ENCODE measurements around the gene RNF14. TPM values are rescaled to one million over a fixed set of nuclear protein-coding genes. Genes with fewer than 3 reads are reported as not detected.

Gene RNF14
- total and polyA plus RNA-seq, 9 of the 15 experiments (the other 6 are each of a cell fraction or from before 2014, with no cell fraction given), result 36.3 to 140 (median 75.1) TPM

DNA sequence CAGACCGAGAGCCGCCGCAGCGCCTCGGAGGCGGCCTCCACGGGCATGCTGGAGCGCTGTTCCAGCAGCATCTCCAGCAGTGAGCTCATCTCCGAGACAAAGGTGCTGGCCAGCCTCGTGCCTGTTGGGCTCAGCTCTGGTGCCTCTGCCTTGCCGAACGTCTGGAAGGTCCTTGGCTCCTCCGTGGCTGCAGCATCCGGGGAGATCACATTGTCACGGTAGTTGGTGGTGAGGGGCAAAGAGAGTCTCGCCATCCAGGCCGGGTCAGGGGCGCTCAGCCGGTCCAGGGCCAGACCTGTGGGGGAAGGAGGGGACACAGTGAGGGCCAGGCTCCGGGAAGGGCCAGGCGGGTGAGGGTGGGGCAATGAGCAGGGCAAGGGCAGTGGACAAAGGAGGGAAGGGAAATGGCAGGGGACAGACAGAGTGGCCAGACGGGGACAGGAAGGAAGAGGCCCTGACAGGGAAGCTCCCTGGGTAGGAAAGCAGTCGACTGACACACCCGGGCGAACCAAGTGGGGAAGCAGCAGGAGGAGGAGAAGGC, 23.3 kb upstream of the RNF14 start:
- Histone ChIP-seq H3K27me3 (ENCODE audit: control insufficient read depth in 2 of 2, insufficient read depth in 2 of 2, low read length in 2 of 2) (peaks cover 11 to 27% of the 10 kb centered on the region in 2 experiments; a peak in 3 of 5 replicates), H3K79me2 (ENCODE audit: control insufficient read depth, insufficient read depth, low read length) (no peaks in the 10 kb centered on the region), H3K9ac (ENCODE audit: insufficient read depth in 1 of 2, low read depth in 2 of 2, low read length in 2 of 2) (peak overlapping the region in 1 of 2 experiments; percentile 56; a peak in 2 of 4 replicates), H3K36me3 (ENCODE audit: control insufficient read depth, insufficient read depth, low read length) (no peaks in the 10 kb centered on the region), H3K4me2 (ENCODE audit: insufficient read depth, low read length) (no peak overlapping the region), H4K20me1 (replicated peaks; ENCODE audit: control insufficient read depth, insufficient read depth, low read length) (no peaks in the 10 kb centered on the region), H3K9me1 (ENCODE audit: control insufficient read depth, insufficient read depth, low read length) (no peaks in the 10 kb centered on the region), H3K9me3 (replicated peaks; ENCODE audit: control insufficient read depth, insufficient read depth, low read depth, low read length) (no peaks in the 10 kb centered on the region), H3K27ac (ENCODE audit: extremely low read depth, low read depth, low read length) (no peak overlapping the region), H2AFZ (ENCODE audit: low read depth, low read length) (no peak overlapping the region), H3K4me3 (no peak overlapping the region), H3K4me1 (replicated peaks in 1 of 2; ENCODE audit: control insufficient read depth in 2 of 2, insufficient read depth in 2 of 2, low read length in 2 of 2) (peaks cover 0 to 9% of the 10 kb centered on the region in 2 experiments; a peak in 2 of 5 replicates)
- 19% methylated on average over 25 of the region's 25 CpGs for WGBS (ENCODE audit: insufficient coverage, low coverage, missing lambda C conversion rate)
- POLR2A ChIA-PET, result interaction anchor here (0.6 to 2.8 kb wide), 5 partner anchors 11 to 121 kb away, joined by 3 to 13 read pairs (median 6); partner anchors contain the start of gene DELE1
- FAIRE-seq (no peak), ATAC-seq (no peak; the same call in 2 of the 3 replicates), DNase-seq (ENCODE audit: extremely low read depth in 1 of 4, low spot score in 3 of 4) (no peak)
- no TSS peak for BruUV-seq (replicated peaks)
- CTCF ChIA-PET (ENCODE audit: low intra/inter-chr PET ratio), result no interaction called here
- TF ChIP-seq ZNF124 (CRISPR knock-in tag; IDR thresholded peaks at IDR 0.05), result no peak
- TF ChIP-seq POLR2G (IDR thresholded peaks at IDR 0.05; ENCODE audit: low read depth, low read length), result peak; percentile 57
- TF ChIP-seq, protein P1, sequence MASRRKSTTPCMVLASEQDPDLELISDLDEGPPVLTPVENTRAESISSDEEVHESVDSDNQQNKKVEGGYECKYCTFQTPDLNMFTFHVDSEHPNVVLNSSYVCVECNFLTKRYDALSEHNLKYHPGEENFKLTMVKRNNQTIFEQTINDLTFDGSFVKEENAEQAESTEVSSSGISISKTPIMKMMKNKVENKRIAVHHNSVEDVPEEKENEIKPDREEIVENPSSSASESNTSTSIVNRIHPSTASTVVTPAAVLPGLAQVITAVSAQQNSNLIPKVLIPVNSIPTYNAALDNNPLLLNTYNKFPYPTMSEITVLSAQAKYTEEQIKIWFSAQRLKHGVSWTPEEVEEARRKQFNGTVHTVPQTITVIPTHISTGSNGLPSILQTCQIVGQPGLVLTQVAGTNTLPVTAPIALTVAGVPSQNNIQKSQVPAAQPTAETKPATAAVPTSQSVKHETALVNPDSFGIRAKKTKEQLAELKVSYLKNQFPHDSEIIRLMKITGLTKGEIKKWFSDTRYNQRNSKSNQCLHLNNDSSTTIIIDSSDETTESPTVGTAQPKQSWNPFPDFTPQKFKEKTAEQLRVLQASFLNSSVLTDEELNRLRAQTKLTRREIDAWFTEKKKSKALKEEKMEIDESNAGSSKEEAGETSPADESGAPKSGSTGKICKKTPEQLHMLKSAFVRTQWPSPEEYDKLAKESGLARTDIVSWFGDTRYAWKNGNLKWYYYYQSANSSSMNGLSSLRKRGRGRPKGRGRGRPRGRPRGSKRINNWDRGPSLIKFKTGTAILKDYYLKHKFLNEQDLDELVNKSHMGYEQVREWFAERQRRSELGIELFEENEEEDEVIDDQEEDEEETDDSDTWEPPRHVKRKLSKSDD (conservative IDR thresholded peaks at IDR 0.05; ENCODE audit: low read length), result no peak
- TF ChIP-seq ZNF57 (CRISPR knock-in tag; IDR thresholded peaks at IDR 0.05), result no peak
- intact Hi-C loops (cut with micrococcal nuclease), result no loop called here
- in situ Hi-C loops (cut with MboI), result no loop called here

Measured in K562 (cell line).